ENCODE results near the gene UBN2.

Gene UBN2

GRCh38 chr7:139354729-139355128, 123.7 kb downstream of the UBN2 start:
- no peak for DNase-seq (ENCODE audit: low read depth)

DNA sequence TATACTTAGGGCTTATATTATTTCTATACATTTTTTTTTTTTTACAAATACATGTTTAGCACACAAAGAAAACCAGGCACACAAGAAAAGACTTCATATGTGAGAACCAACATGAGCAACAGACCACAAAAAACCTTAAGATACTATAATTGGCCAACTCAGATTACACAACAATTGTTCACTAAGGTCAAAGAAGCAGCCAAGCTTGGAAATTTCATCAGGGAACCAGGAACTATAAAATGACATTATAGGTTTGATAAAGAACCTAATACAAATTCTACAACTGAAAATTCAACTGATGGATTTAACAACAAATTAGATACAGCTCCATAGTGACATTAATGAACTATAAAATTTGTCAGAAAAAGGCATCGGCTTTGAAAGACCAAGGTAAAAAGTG, 124.3 kb downstream of the UBN2 start:
- DNase-seq (ENCODE audit: low read depth) = no peak

Measured in stromal cell of bone marrow (primary cell).